HG02798 (cell line): ENCODE measurements around the gene URGCP.

Source experiments
- ATAC-seq: cut with Tn5 transposase; IDR thresholded peaks from one replicate; pipeline ENCODE4 v1.9.1; 2021; ENCODE audit warnings: mild to moderate bottlenecking; ENCODE audit not compliant: unreplicated experiment, poor library complexity

Gene URGCP

GRCh38 chr7:43906331-43907010 lies at the start of gene URGCP:
URGCP (minus strand) TSS chr7:43906596; CDS start chr7:43906575, 21 bp downstream.
- ATAC-seq: peak; percentile 85

GRCh38 chr7:43956027-43956426 lies 49.6 kb upstream of the URGCP start:
- ATAC-seq: no peak

- ATAC-seq: peak; percentile 54
These were observed 48.3 kb upstream of the URGCP start for GRCh38 chr7:43954524-43955228.

GRCh38 chr7:43953071-43953470 lies 46.7 kb upstream of the URGCP start:
- no peak for ATAC-seq

GRCh38 chr7:43952028-43952427 lies 45.6 kb upstream of the URGCP start:
- no peak for ATAC-seq

GRCh38 chr7:43944286-43944685 lies 37.9 kb upstream of the URGCP start:
- no peak for ATAC-seq

GRCh38 chr7:43943417-43944187 lies 37.2 kb upstream of the URGCP start:
- no peak for ATAC-seq

- ATAC-seq: no peak
These were observed 36.6 kb upstream of the URGCP start for GRCh38 chr7:43942997-43943396.

- ATAC-seq: no peak
These were observed 35.9 kb upstream of the URGCP start for GRCh38 chr7:43942250-43942649.

- no peak for ATAC-seq
These were observed 32.6 kb upstream of the URGCP start for GRCh38 chr7:43938892-43939482.

- ATAC-seq: no peak
These were observed 31.0 kb upstream of the URGCP start for GRCh38 chr7:43937444-43937843.

- no peak for ATAC-seq
These were observed 27.6 kb upstream of the URGCP start for GRCh38 chr7:43933902-43934560.

GRCh38 chr7:43931346-43931745 lies 24.9 kb upstream of the URGCP start:
- no peak for ATAC-seq

GRCh38 chr7:43929529-43930457 lies 23.4 kb upstream of the URGCP start:
- no peak for ATAC-seq

- ATAC-seq: no peak
These were observed 21.4 kb upstream of the URGCP start for GRCh38 chr7:43927810-43928209.

GRCh38 chr7:43926798-43927123 lies 20.4 kb upstream of the URGCP start:
- no peak for ATAC-seq

- peak; percentile 93 for ATAC-seq
These were observed 19.8 kb upstream of the URGCP start, which contains the start of gene UBE2D4 for GRCh38 chr7:43925984-43926797. UBE2D4 (plus strand) TSS chr7:43926436; CDS start chr7:43926533, 97 bp downstream.

GRCh38 chr7:43922726-43923125 lies 16.3 kb upstream of the URGCP start:
- ATAC-seq: no peak
